NCI-H526 (cell line): ENCODE data around the gene NOL4L.

Source experiments
- DNase-seq, 2 experiments: peaks; one replicate each; lab custom pipeline; 2025; lab: John Stamatoyannopoulos, UW

NOL4L gene

GRCh38 chr20:32523613-32524213 is 61.4 kb downstream of the NOL4L start:
- peak in 1 of 2 experiments; percentile 42 for DNase-seq

- peak; percentile 87 to 92 for DNase-seq
Measured at GRCh38 chr20:32522776-32523612, 62.1 kb downstream of the NOL4L start.

GRCh38 chr20:32522526-32522775 is 62.7 kb downstream of the NOL4L start:
- peak in 1 of 2 experiments; percentile 45 for DNase-seq

- peak; percentile 52 to 91 for DNase-seq
Measured at GRCh38 chr20:32521780-32522525, 63.2 kb downstream of the NOL4L start.

GRCh38 chr20:32520927-32521203 is 64.3 kb downstream of the NOL4L start:
- DNase-seq = no peak

- no peak for DNase-seq
Measured at GRCh38 chr20:32519381-32519730, 65.8 kb downstream of the NOL4L start.

- no peak for DNase-seq
Measured at GRCh38 chr20:32518593-32519380, 66.3 kb downstream of the NOL4L start.

- no peak for DNase-seq
Measured at GRCh38 chr20:32517914-32518592, 67.1 kb downstream of the NOL4L start.

- DNase-seq = no peak
Measured at GRCh38 chr20:32517518-32517873, 67.6 kb downstream of the NOL4L start.

GRCh38 chr20:32516583-32517517 is 68.3 kb downstream of the NOL4L start:
- DNase-seq = peak; percentile 33 to 37

- DNase-seq = no peak
Measured at GRCh38 chr20:32515631-32516101, 69.5 kb downstream of the NOL4L start.

GRCh38 chr20:32514760-32515159 is 70.4 kb downstream of the NOL4L start:
- no peak for DNase-seq

- no peak for DNase-seq
Measured at GRCh38 chr20:32513031-32513866, 71.9 kb downstream of the NOL4L start.

- no peak for DNase-seq
Measured at GRCh38 chr20:32512047-32512385, 73.1 kb downstream of the NOL4L start.

- DNase-seq = no peak
Measured at GRCh38 chr20:32511358-32512046, 73.6 kb downstream of the NOL4L start.

GRCh38 chr20:32510601-32511357 is 74.4 kb downstream of the NOL4L start:
- peak in 1 of 2 experiments; percentile 46 for DNase-seq

GRCh38 chr20:32510120-32510600 is 75.0 kb downstream of the NOL4L start:
- DNase-seq = peak in 1 of 2 experiments; percentile 35

- peak; percentile 75 to 79 for DNase-seq
Measured at GRCh38 chr20:32509639-32510066, 75.5 kb downstream of the NOL4L start.

GRCh38 chr20:32508775-32509119 is 76.4 kb downstream of the NOL4L start:
- no peak for DNase-seq
